ENCODE measurements around the gene METAP1D.
"Not testable (repeated sequence)": the region's sequence is repeated elsewhere in the genome, so short reads cannot be mapped to it uniquely, and the experiment has no call there.

The METAP1D gene

GRCh38 chr2:172113617-172114016 is 113.9 kb downstream of the METAP1D start:
- Histone ChIP-seq H3K27ac (no peak overlapping the region), H3K27me3 (ENCODE audit: insufficient read depth, low read depth, severe bottlenecking) (no peaks in the 10 kb centered on the region), H3K36me3 (no peaks in the 10 kb centered on the region), H3K9me3 (ENCODE audit: severe bottlenecking) (no peaks in the 10 kb centered on the region), H3K4me3 (ENCODE audit: low read depth, low read length) (no peak overlapping the region)
- peak; percentile 52 for TF ChIP-seq CTCF (IDR thresholded peaks at IDR 0.05; ENCODE audit: low read depth, low read length)
- no peak for DNase-seq

- not testable (repeated sequence) for H3K36me3 ChIP-seq; H3K9me3 ChIP-seq (ENCODE audit: severe bottlenecking); H3K27ac ChIP-seq; H3K27me3 ChIP-seq (ENCODE audit: insufficient read depth, low read depth, severe bottlenecking); DNase-seq; H3K4me3 ChIP-seq (ENCODE audit: low read depth, low read length)
Measured at GRCh38 chr2:172114176-172114575, 114.4 kb downstream of the METAP1D start.

- no peak overlapping the region for H3K4me3 ChIP-seq (ENCODE audit: low read depth, low read length)
- no peak overlapping the region for H3K27ac ChIP-seq
- H3K36me3 ChIP-seq: no peaks in the 10 kb centered on the region
- no peaks in the 10 kb centered on the region for H3K9me3 ChIP-seq (ENCODE audit: severe bottlenecking)
- DNase-seq: no peak
- no peaks in the 10 kb centered on the region for H3K27me3 ChIP-seq (ENCODE audit: insufficient read depth, low read depth, severe bottlenecking)
- TF ChIP-seq CTCF (IDR thresholded peaks at IDR 0.05; ENCODE audit: low read depth, low read length): no peak
Measured at GRCh38 chr2:172114579-172114978, 114.8 kb downstream of the METAP1D start.

GRCh38 chr2:172116107-172116506 is 116.4 kb downstream of the METAP1D start:
- H3K9me3 ChIP-seq (ENCODE audit: severe bottlenecking): no peaks in the 10 kb centered on the region
- no peak overlapping the region for H3K27ac ChIP-seq
- no peak overlapping the region for H3K4me3 ChIP-seq (ENCODE audit: low read depth, low read length)
- no peak for TF ChIP-seq CTCF (IDR thresholded peaks at IDR 0.05; ENCODE audit: low read depth, low read length)
- H3K27me3 ChIP-seq (ENCODE audit: insufficient read depth, low read depth, severe bottlenecking): no peaks in the 10 kb centered on the region
- DNase-seq: no peak
- no peaks in the 10 kb centered on the region for H3K36me3 ChIP-seq

GRCh38 chr2:172119089-172119488 is 119.3 kb downstream of the METAP1D start:
- DNase-seq: no peak
- TF ChIP-seq CTCF (IDR thresholded peaks at IDR 0.05; ENCODE audit: low read depth, low read length): no peak
- Histone ChIP-seq H3K27ac (no peak overlapping the region), H3K36me3 (no peaks in the 10 kb centered on the region), H3K27me3 (ENCODE audit: insufficient read depth, low read depth, severe bottlenecking) (no peaks in the 10 kb centered on the region), H3K9me3 (ENCODE audit: severe bottlenecking) (no peaks in the 10 kb centered on the region), H3K4me3 (ENCODE audit: low read depth, low read length) (no peak overlapping the region)

GRCh38 chr2:172120118-172120517 is 120.4 kb downstream of the METAP1D start:
- no peak for TF ChIP-seq CTCF (IDR thresholded peaks at IDR 0.05; ENCODE audit: low read depth, low read length)
- Histone ChIP-seq H3K9me3 (ENCODE audit: severe bottlenecking) (no peaks in the 10 kb centered on the region), H3K36me3 (no peaks in the 10 kb centered on the region), H3K27ac (no peak overlapping the region), H3K27me3 (ENCODE audit: insufficient read depth, low read depth, severe bottlenecking) (no peaks in the 10 kb centered on the region), H3K4me3 (ENCODE audit: low read depth, low read length) (no peak overlapping the region)
- DNase-seq: no peak

Measured in WERI-Rb-1 (cell line).